CD4-positive, alpha-beta T cell (primary cell): Measurements from ENCODE around the gene UBC. TPM values are rescaled to one million over a fixed set of nuclear protein-coding genes. Genes with fewer than 3 reads are reported as not detected.

ENCODE experiments used
- ATAC-seq: fragments of 200-7000 bp; cut with Tn5 transposase; one replicate; pipeline ENCODE4 v1.10.0; 2022; ENCODE audit warnings: mild to moderate bottlenecking; ENCODE audit not compliant: poor library complexity
- CTCF ChIA-PET: fragments of 350-600 bp; sonication (Branson Sonifier 250); formaldehyde crosslinking; loops from one replicate; lab custom pipeline; 2021; ENCODE audit warnings: antibody characterized with exemption, inconsistent platforms; lab: Charles Lee
- POLR2A ChIA-PET: fragments of 350-600 bp; sonication (Branson Sonifier 250); formaldehyde crosslinking; loops from one replicate; lab custom pipeline; 2021; ENCODE audit warnings: antibody characterized with exemption, inconsistent platforms; lab: Charles Lee
- DNase-seq, 14 experiments: peaks; one replicate each; pipeline ENCODE4 v3.0.0-alpha.2; 2013 to 2020; ENCODE audit warnings: mixed read lengths in 2 of 14
- H3K27ac ChIP-seq, 2 donors: one replicate each; pipeline versions ENCODE4 v1.5.1 to v1.7.0; 2013; ENCODE audit warnings: low read length in 2 of 2, low read depth in 1 of 2, mild to moderate bottlenecking in 1 of 2
- H3K27me3 ChIP-seq, 2 experiments: 1 replicate in 1 of 2; 2 replicates in 1 of 2; pipeline versions ENCODE4 v1.6.1 to v1.7.0; 2013; ENCODE audit warnings: low read length in 2 of 2, control low read depth in 1 of 2, mild to moderate bottlenecking in 1 of 2, moderate library complexity in 1 of 2; ENCODE audit not compliant: insufficient read depth in 2 of 2, control insufficient read depth in 1 of 2
- H3K36me3 ChIP-seq: one replicate; pipeline ENCODE4 v1.6.1; 2013; ENCODE audit warnings: low read length, control low read depth; ENCODE audit not compliant: insufficient read depth
- H3K4me1 ChIP-seq: one replicate; pipeline ENCODE4 v1.6.1; 2013; ENCODE audit warnings: low read length, control low read depth; ENCODE audit not compliant: insufficient read depth
- H3K4me3 ChIP-seq: one replicate; pipeline ENCODE4 v1.5.1; 2013; ENCODE audit warnings: mild to moderate bottlenecking, low read length, moderate library complexity
- H3K9me3 ChIP-seq, 2 experiments: 1 replicate in 1 of 2; 2 replicates in 1 of 2; pipeline versions ENCODE4 v1.6.1 to v1.7.0; 2013; ENCODE audit warnings: low read length in 2 of 2, mild to moderate bottlenecking in 2 of 2, control low read depth in 1 of 2, moderate library complexity in 1 of 2; ENCODE audit not compliant: control insufficient read depth in 1 of 2, insufficient read depth in 1 of 2
- H3K27ac Mint-ChIP-seq: one replicate; pipeline ENCODE4 v1.8.0; 2020; ENCODE audit warnings: mixed read lengths
- H3K27me3 Mint-ChIP-seq: one replicate; pipeline ENCODE4 v1.8.0; 2021; ENCODE audit warnings: mixed read lengths
- H3K36me3 Mint-ChIP-seq: one replicate; pipeline ENCODE4 v1.8.0; 2021; ENCODE audit warnings: low read depth, mixed read lengths
- H3K4me1 Mint-ChIP-seq: one replicate; pipeline ENCODE4 v1.8.0; 2021; ENCODE audit warnings: low read depth, mixed read lengths
- H3K4me3 Mint-ChIP-seq: one replicate; pipeline ENCODE4 v1.8.0; 2020; ENCODE audit warnings: mild to moderate bottlenecking, mixed read lengths
- H3K9me3 Mint-ChIP-seq: one replicate; pipeline ENCODE4 v1.8.0; 2020; ENCODE audit warnings: mixed read lengths
- CTCF ChIP-seq: fragments of 200-600 bp; IDR thresholded peaks from one replicate; pipeline ENCODE4 v1.8.0; 2022; ENCODE audit warnings: antibody characterized with exemption, mild to moderate bottlenecking
- intact Hi-C, 2 experiments: fragments of 100-400 bp; cut with DNase I in 1 of 2; cut with micrococcal nuclease in 1 of 2; formaldehyde crosslinking; loops; one replicate each; pipeline versions ENCODE4 v1.15.1 to v1.9.0; 2023 to 2025; cut with DNase I, micrococcal nuclease
- total RNA-seq, 174 experiments: library from RNA in 2 of 174; stranded (reverse) in 2 of 174; gene quantifications; one replicate each; pipeline ENCODE4 v1.2.3 and lab custom pipeline; 2021 to 2026

Gene UBC
- total RNA-seq, 2 experiments from 2014 or later = 1,389 to 1,410 TPM

- Mint-ChIP-seq H3K27me3 (no peaks in the 10 kb centered on the region), H3K4me3 (no peak overlapping the region), H3K9me3 (no peaks in the 10 kb centered on the region), H3K4me1 (peaks cover 9% of the 10 kb centered on the region), H3K36me3 (no peaks in the 10 kb centered on the region), H3K27ac (no peak overlapping the region)
- no peak overlapping the region for H3K4me3 ChIP-seq
- DNase-seq = no peak
- H3K4me1 ChIP-seq = peaks cover 8% of the 10 kb centered on the region
- H3K27ac ChIP-seq = no peak overlapping the region
- no peak for ATAC-seq
- POLR2A ChIA-PET = no interaction called here
- TF ChIP-seq CTCF = no peak
- no peaks in the 10 kb centered on the region for H3K27me3 ChIP-seq
- no peaks in the 10 kb centered on the region for H3K9me3 ChIP-seq
- intact Hi-C loops = no loop called here
- no peaks in the 10 kb centered on the region for H3K36me3 ChIP-seq
- CTCF ChIA-PET = no interaction called here
These were observed 35.5 kb downstream of the UBC start for GRCh38 chr12:124878795-124879516.

- Mint-ChIP-seq H3K36me3 (no peaks in the 10 kb centered on the region), H3K27ac (no peak overlapping the region), H3K4me1 (peaks cover 9% of the 10 kb centered on the region), H3K27me3 (no peaks in the 10 kb centered on the region), H3K9me3 (no peaks in the 10 kb centered on the region), H3K4me3 (no peak overlapping the region)
- no peak overlapping the region for H3K4me3 ChIP-seq
- CTCF ChIA-PET = no interaction called here
- no peaks in the 10 kb centered on the region for H3K36me3 ChIP-seq
- no peaks in the 10 kb centered on the region for H3K9me3 ChIP-seq
- H3K4me1 ChIP-seq = peaks cover 8% of the 10 kb centered on the region
- no peak for DNase-seq
- no peak overlapping the region for H3K27ac ChIP-seq
- H3K27me3 ChIP-seq = no peaks in the 10 kb centered on the region
- ATAC-seq = no peak
- intact Hi-C loops = no loop called here
- POLR2A ChIA-PET = no interaction called here
- no peak for TF ChIP-seq CTCF
These were observed 37.0 kb downstream of the UBC start for GRCh38 chr12:124877423-124877822.

DNA sequence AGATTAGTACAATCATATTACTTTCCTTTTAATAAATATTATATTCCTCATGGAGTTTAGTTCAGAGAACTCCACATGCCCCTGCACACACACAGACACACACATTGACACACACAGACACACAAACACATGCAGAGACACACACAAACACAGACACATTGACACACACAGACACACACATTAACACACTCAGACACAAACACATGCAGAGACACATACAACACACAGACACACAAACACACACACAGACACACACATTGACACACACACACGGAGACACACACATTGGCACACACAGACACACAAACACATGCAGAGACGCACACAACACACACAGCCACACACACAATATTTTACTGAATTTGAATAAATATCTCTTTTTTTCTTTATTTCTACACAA is 38.3 kb downstream of the UBC start:
- no peaks in the 10 kb centered on the region for H3K36me3 ChIP-seq
- ChIA-PET POLR2A (no interaction called here), CTCF (no interaction called here)
- H3K27ac Mint-ChIP-seq = no peak overlapping the region
- H3K27me3 Mint-ChIP-seq = peaks cover 4% of the 10 kb centered on the region
- H3K27me3 ChIP-seq = no peaks in the 10 kb centered on the region
- TF ChIP-seq CTCF = no peak
- peaks cover 4% of the 10 kb centered on the region for H3K4me1 ChIP-seq
- no peak overlapping the region for H3K4me3 Mint-ChIP-seq
- DNase-seq (no peak), ATAC-seq (no peak)
- H3K27ac ChIP-seq = no peak overlapping the region
- H3K9me3 Mint-ChIP-seq = no peaks in the 10 kb centered on the region
- intact Hi-C loops = no loop called here
- peaks cover 5% of the 10 kb centered on the region for H3K4me1 Mint-ChIP-seq
- no peaks in the 10 kb centered on the region for H3K9me3 ChIP-seq
- no peaks in the 10 kb centered on the region for H3K36me3 Mint-ChIP-seq
- no peak overlapping the region for H3K4me3 ChIP-seq
